Activated CD4-positive, alpha-beta T cell treated with anti-CD3 and anti-CD28 coated beads, Interleukin-2, Interleukin-4, amounts not matched to agents 100 ng/mL and 50 ng/mL, durations not matched to agents 16 hours and 8 hours (primary cell): ENCODE data around the gene FANK1.

Experiments used
- DNase-seq: peaks from one replicate; pipeline ENCODE4 v3.0.0-alpha.2; 2020; ENCODE audit warnings: low spot score

FANK1 gene, protein sequence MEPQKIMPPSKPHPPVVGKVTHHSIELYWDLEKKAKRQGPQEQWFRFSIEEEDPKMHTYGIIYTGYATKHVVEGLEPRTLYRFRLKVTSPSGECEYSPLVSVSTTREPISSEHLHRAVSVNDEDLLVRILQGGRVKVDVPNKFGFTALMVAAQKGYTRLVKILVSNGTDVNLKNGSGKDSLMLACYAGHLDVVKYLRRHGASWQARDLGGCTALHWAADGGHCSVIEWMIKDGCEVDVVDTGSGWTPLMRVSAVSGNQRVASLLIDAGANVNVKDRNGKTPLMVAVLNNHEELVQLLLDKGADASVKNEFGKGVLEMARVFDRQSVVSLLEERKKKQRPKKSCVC

DNA sequence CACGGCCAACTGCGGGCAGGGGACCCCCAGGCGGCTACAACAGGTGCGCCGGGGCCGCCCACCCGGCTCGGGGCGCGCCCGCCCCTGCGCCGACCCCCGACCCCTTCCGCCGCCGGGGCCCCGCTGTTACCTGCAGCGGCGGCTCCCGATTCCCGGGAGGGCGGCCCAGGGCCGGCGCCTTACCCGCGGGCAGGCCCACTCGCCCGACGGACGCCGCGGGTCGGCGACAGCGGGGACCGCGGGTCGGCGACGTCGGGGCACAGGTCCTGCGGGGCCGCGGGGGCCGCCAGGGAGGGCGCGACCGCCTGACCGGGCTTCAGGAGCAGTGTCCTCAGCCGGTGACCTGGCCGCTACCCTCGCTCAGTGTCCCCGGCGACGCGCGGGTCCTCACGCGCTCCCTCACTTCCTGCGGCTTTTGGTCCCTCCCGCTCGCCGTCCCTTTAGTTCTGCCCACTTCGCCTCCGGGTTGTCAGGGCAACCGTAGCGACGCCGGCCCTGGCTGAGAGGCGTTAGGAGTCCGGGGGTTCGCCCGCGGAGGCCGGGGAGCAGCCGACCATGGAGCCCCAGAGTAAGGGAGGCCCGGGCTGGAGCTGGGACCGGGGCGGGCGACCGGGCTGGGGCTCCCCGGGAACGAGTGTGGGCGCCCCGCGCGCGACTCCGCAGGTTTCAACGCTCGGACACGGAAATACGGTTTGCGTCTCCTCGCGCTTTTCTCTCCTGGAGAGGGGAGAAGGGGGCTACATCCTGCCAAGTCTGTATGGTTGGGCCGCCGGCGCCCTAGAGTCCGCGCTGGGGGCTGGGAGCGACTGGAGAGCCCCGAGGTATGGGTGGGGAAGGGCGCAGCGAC is at the start of gene FANK1:
TSS of gene FANK1 (plus strand) at position 477 of the 847 bp plus-strand sequence. CDS start at position 556, 79 bp downstream.
- peak; percentile 85 for DNase-seq

DNA sequence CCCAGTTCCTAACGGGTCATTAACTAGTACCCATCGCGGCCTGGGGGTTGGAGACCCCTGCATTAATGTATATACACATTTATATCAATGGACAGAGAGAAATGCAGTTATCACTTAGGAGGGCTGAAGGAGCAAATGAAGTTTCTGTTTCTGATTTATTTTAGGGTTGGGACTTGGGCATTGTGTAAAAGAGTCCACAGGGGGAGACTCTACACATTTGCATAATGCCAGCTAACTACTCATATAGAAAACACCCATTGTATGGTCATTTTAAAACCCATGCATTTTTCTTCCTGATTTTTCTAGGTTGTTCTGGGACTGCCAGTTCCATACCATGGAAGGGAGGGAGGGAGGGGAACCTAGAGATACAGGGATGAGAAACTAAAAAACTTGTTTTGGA is 49.5 kb upstream of the FANK1 start:
- DNase-seq: no peak

DNA sequence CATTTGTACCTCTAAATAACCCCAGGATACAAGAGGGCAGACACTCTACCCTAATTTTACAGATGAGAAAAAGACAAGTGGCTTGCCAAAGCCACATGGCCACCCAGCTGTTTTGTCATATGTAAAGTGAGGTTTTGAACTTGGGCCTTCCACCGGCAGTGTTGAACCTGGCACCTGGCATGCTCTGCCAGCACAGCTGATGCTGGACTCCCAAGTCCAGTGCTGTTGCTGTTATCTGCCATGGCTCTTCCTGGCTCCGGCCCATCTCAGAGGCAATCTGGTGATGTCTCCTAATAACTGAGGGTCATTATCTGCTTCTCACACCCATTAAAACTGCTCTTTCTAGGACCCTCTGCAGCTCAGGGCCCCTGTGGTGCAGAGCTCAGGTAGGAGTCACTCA is 48.0 kb upstream of the FANK1 start:
- no peak for DNase-seq

DNA sequence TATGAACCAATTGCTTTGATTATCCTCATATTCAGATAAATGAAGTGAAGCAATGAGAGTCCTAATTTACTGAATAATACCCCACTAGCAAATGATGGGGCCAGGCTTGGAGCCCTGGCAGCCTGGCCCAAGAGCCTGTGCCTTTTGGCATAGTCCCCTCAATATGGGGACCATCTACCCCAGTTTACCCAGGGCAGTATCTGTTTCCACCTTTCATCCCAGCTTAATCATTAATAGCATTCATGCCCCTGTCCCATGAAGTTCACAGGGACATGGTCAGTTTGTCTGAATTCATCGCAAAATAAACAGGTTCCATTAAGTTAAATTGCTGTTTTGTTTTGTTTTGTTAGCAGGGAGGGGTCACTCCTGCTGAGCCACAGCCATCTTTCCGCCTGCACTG is 47.5 kb upstream of the FANK1 start:
- DNase-seq: no peak

DNA sequence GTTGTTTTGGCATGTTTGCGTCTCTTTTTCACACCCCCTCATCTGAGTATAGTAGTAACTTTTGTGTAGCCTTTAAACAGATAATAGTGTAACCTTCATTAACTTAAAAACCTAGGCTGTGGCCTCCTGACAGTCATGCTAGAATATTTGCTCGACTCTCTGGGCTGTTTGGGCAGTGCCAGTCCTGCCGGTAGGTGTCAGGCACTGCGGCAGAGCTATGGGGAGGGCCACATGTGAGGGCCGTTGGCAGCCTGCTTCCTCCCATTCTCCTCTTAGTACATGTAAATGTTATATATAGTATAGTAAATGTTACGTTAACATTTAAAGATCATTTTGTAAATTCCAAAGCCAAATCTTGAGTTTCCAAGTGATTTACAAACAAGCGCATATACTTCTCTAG is 46.9 kb upstream of the FANK1 start:
- no peak for DNase-seq

DNA sequence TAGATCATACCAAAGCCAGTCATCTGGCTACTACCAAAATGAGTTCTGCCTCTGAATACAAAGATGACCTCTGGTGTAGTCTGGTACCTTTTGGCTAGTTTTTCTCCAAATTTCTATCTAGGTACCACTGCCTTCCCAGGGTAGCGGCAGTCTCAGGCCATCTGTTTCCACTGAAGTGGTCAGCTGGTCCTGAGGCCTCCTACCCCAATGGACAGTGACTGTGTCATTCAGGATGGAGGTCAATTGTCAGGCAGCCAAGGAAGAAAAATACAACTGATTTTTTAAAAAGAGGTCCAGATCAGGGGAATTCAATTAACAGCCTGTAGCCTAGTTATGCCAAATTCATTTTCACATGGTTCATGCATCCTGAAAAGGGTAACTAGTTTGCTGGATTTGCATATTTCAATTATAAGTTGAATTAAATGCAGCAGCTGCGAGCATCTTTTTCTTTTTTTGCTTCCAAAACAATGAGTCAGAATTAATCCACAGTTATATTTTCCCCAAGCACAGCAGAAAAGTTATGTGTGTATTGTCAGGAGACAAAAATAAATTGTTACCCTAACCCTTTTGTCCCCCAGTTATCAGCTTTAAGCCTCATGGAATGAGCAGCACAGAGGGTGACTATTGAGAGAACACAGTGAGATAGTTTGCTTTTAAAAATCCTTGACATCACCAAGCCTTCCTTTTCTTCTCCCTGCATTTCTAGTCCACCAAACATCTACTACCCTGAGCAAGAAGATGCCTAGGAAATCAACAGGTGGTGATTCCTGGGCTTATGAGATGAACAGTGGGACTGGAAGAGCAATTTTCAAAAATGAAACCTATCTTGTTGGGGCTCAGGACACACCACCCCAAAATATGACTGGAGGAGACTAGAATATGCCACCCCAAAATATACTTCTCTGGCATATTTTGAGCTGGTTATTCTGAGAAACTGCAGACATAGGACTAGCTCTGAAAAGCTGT is 45.3 kb upstream of the FANK1 start:
- DNase-seq: no peak

DNA sequence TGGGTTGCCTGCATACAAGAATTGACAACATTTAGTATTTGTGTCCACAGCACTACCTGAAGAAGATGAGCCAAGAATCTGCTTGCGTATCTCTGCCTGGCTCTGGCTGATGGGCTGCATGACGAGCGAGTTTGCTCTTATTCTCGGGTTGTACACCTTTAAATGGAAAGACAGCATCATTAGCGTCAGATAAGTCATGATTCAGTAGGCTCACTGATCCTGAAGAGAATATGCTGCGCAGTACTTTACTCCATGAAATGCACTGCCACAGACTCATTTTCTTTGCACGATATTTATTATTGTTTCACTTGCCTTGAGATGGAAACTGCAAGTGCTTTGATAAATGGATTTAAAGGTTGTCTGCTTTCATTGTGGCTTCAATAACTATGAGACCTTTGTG is 43.9 kb upstream of the FANK1 start:
- no peak for DNase-seq

DNA sequence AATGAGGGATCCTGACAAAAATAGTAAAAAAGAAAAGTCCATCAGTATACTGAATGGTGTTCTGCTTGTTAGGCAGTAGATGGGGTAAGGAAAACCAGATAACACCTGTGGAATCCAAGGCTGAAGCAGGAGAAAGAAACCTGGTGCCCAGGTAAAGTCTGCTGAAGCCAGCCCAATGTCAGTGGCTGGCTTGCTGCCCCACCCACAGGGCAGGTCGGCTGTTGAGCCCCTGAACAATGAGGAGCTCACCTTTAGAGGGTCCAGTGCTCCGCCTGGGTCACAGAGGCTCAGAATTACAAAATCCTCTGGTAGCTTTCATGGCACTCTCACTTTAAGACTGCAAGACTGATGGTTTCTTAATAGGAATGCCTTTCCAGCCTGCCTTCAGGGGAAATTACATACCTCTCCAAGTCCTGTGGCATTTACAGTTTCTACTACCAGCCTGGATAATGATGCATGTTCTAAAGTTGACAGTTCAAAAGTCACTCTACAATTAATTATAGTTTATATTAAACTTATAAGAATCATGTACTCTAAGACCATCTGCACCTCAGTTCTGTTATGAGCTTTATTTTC is 39.1 kb upstream of the FANK1 start:
- DNase-seq: no peak

DNA sequence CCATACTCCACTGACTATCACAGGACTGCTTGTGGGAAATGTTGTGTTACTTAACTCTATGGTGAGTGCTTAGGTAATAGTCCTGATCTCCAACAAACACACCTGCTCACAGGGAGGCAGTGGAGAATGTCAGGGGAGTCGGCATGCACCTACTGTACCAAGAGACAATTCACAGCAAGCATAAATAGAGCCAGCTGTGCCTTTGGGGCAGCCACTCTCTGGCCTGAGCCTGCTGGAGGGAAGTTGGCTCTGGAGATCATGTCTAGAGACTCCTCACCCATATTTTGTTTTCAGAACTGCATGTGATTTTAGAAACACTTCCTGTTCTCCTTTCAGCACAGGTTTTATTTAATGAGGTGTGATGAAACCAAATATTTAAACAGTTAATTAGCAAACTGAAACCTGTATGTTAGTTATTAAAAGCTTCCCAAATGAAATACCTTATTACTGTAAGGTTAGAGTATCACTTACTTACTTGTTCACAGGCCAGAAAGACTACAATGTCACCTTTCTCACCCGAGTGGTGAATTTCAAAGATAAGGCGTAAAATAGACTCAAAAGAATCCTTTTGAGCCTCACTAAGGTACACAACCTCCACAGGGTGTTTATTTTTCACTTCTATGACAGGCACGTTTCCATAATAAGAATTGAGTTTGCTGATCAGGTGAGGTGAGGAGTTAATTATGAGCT is 37.1 kb upstream of the FANK1 start:
- no peak for DNase-seq

DNA sequence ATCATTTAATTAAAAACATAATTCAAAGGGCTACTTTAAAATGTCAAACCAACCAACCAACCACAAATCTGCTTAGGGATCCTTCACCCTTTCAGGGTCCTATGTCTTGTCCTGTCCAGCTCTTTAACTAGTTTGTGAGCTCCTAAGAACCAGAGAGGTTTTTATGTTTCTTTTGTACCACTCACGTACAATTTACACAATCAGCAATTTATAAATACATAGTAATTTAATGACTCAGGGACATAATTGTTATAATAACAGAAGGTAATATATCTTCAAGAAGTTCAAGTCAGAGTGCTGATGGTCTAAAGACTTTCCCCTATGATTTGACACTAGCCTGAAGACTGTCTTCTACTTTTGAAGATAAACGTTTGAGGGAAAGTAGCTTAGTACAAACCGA is 31.2 kb upstream of the FANK1 start:
- DNase-seq: no peak

DNA sequence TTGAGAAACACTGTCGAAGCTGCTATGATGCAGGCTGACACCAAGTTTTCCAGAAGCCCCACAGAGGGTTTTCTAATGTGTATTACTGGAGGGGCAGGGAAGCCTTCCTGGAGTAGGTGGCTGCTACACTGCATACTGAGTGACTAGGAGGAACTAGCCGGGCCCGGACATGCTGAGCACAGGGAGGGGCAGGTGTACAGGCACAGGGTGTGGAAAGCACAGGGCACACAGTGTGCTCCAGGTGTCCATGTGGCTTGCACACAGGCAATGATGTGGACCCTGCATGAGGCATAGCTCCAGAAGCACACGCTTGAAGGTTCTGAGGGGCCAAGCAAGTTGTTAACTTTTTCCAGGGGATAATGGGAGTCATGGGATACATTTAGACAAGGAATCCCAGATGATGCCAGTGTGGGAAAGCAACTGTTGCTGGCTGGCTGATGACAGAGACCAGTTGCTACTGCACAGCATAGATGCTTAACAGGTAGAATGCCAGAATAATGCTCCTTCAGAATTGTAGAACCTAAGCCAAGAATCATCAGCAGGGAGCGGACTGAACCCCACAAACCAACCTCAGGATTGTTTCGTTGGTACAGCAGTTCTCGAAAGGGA is 29.8 kb upstream of the FANK1 start:
- no peak for DNase-seq

DNA sequence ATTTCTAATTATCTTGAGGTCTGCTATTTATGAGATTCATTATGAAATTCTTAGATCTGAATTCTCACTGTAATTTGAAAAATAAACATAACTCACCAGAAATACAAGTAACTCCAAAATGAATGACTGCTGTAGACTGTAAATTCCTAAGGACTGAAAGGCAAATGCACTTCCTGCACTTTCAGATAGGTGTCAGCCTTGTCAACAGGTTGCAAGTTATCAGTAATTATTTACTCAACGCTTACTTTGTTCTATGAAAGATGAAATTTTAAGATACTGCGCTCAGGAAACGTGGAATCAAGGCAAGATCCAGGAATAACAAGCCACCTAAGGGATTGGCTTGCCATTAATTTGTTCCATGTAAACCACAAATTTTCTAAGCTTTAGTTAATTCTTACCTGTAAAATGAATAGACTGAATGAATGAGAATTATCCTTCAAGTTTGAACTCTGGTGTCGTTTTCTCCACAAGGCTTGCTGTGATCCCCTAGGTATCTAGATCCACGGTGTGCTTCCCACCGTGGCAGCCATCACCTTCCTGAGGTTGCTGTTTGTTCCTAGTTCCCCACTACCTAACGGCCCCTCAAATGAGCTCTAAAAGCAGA is 27.9 kb upstream of the FANK1 start:
- DNase-seq: peak; percentile 26

DNA sequence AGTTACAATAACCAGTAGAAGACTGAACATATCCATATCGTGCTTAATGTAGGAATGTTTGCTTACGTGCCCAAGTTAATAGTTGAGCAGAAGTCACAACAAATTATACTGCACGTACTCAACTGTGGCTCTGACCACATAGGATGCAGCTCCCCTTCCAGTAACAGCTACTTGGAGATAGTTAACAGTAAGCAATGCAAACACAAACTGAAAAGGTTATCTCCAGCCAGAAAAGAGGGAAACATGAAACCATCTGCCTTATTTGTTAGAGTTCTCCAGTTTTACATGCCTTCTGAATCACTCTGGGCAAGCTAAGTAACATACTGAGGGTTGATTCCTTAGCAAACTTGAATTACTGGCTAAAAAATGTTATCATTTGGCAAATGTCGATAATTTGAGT is 25.0 kb upstream of the FANK1 start:
- no peak for DNase-seq

DNA sequence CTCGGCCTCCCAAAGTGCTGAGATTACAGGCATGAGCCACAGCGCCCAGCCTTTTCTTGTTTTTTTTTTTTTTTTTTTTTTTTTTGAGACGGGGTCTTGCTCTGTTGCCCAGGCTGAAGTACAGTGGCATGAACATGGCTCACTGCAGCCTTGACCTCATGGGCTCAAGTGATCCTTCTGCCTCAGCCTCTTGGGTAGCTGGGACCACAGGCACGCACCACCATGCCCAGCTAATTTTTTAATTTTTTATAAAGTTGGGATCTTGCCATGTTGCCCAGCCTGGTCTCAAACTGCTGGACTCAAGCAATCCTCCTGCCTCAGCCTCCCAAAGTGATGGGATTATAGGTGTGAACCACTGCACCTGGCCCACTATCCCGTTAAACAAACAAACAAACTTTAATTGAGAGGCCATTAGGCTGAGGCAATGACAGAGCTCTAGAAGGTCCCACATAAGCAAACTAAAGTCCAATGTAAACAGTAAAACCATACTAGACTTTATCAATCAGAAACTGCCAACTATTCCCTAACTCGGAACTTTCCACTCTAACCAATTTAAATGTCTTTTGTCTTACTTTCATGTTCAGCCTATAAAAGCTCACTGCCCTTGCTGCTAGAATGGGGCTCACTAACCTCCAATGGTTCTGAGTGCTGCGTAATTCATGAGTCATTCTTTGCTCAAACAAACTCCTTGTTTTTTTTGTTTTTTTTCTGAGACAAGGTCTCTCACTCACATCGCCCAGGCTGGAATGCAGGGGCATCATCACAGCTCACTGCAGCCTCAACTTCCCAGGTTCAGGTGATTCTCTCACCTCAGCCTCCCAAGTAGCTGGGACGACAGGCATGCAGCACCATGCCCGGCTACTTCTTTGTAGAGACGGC is 17.2 kb upstream of the FANK1 start:
- DNase-seq: no peak

DNA sequence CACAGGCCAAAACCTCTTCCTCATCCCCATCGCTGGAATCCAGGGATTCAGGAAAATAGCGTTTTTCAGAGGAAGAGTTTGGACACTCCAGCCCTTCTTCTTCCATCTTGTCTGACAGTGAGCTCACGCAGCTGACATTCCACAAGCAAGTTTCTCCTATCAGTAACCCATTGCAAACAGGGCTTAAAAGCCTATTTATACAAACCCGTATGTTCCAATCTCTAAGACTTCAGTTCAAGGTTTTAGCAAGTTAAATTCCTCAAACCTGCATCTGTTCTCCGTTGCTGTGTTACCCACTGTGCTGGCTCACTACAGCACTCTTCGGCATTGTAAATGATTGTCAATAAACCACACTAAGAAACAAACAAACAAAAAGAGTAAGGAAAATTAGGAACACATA is 15.6 kb upstream of the FANK1 start:
- no peak for DNase-seq

DNA sequence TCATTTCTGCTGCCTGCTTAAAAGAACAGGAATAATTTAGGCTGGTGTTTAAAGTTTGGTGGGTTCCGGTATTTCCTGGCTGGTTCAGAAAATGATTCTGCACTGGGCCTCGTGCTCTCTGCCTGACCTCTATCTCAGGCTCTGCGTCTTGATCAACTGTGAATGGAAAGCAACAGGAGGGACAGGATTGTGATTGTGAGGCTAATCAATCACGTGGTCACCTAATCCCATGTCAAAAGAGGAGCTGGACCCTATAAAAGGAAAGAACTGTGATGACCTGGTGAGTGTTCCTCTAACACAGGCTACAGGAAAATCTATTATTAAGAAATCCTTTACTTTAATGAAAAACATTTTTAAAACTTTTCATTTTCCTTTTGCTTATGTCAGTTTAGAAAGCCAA is 15.2 kb upstream of the FANK1 start, which contains the start of gene DHX32:
TSS of gene DHX32 (minus strand) at position 101 of the 400 bp plus-strand sequence. CDS start 468 bp downstream, outside the sequence.
- DNase-seq: no peak

DNA sequence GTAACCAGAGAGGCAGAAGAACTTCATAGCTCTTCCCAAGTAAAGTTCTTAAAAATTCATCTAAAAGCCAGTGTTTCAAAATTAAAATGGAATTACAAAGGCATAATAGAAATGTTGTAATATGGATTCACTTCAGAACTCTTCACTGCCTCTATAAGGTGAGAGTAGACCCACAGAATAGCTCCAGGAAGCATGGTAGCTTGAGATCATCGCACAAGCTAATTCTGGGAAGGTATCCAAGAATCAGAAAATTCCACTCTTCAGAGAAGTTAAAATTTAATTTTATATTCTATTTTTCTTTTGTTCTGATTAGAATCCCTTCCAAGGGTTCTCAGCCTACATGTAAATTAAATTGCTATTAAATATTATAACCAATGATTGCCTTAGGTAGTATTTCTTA is 13.8 kb upstream of the FANK1 start:
- no peak for DNase-seq

DNA sequence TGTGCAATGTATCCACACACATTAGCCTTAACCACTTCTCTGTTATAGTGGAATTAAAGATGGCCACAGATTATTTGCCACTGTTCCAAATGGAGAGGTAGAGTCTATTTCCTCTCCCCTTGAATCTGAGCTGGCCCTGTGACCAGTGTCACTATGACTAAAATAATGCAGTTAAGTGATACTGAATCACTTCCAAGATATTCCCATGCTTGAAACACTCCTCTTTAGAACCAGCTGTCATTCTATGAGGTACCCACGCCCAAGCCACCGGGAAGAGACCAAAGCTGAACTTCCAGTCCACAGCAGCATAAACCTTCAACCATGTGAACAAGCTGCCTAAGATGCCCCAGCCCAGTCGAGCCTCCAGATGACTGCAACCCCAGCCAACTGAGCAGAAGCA is 13.2 kb upstream of the FANK1 start:
- no peak for DNase-seq

DNA sequence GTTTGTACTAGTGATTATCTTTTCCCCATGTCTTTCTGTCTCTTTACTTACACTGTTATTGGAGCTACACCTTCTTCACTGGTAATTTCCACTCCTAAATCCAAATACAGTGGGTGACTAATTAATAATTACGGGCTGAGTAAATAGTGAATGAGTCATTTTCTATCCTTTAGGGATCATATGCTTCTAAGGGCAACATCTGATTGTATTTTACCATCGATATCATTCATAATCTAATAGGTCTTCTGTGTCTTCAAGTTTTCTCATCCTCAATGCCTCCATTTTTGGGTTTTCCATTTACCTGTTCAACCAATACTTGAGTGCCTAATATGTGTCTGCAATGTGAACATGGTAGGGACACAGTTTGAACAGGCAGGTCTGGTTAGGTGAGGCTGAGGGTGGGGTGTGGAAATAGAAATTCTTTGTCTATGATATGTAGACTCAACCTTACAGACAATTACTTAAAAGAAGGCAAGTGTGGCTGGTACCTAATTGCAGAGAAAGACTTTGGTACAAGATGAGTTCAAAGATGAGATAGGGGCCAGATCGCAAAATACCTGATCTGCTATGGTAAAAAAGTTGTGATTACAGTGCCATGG is 9.4 kb upstream of the FANK1 start:
- no peak for DNase-seq
